HL-60/S4 (cell line): Measurements from ENCODE around the gene CXorf58.
"Not testable (repeated sequence)": the region's sequence is repeated elsewhere in the genome, so short reads cannot be mapped to it uniquely, and the experiment has no call there.

Source experiments
- in situ Hi-C: fragments of 300-500 bp; cut with MboI; formaldehyde crosslinking; loops from 2 replicates; pipeline ENCODE4 v1.14.3; 2022; ENCODE audit warnings: low sequenced_read_pairs

The CXorf58 gene

GRCh38 chrX:23907498-23908218 lies at the start of gene CXorf58, which contains the start of gene APOO:
TSS of gene CXorf58 (plus strand) at chrX:23908006. CDS start at chrX:23910303, 2,297 bp downstream.
TSS of gene APOO (minus strand) at chrX:23907938. CDS start at chrX:23907702, 236 bp downstream.
- in situ Hi-C loops = loop anchor here (10.0 kb wide), 2 partner anchors 123 to 213 kb away; partner anchors contain the start of gene SAT1

GRCh38 chrX:23859238-23859637 lies 48.6 kb upstream of the CXorf58 start:
- in situ Hi-C loops = not testable (repeated sequence)

- in situ Hi-C loops = no loop called here
These were observed 46.5 kb upstream of the CXorf58 start for GRCh38 chrX:23861215-23861896.

- in situ Hi-C loops = not testable (repeated sequence)
These were observed 45.9 kb upstream of the CXorf58 start for GRCh38 chrX:23861952-23862351.

- in situ Hi-C loops = no loop called here
These were observed 43.0 kb upstream of the CXorf58 start for GRCh38 chrX:23864742-23865326.

GRCh38 chrX:23870041-23870440 lies 37.8 kb upstream of the CXorf58 start:
- in situ Hi-C loops = no loop called here

GRCh38 chrX:23871905-23872546 lies 35.8 kb upstream of the CXorf58 start:
- in situ Hi-C loops = no loop called here

GRCh38 chrX:23879380-23880090 lies 28.3 kb upstream of the CXorf58 start:
- in situ Hi-C loops = no loop called here

GRCh38 chrX:23883737-23884354 lies 24.0 kb upstream of the CXorf58 start:
- in situ Hi-C loops = no loop called here

- in situ Hi-C loops = no loop called here
These were observed 23.3 kb upstream of the CXorf58 start for GRCh38 chrX:23884427-23885024.

- in situ Hi-C loops = no loop called here
These were observed 22.0 kb upstream of the CXorf58 start for GRCh38 chrX:23885803-23886202.

GRCh38 chrX:23887451-23887850 lies 20.4 kb upstream of the CXorf58 start:
- in situ Hi-C loops = no loop called here

GRCh38 chrX:23887918-23888317 lies 19.9 kb upstream of the CXorf58 start:
- in situ Hi-C loops = no loop called here

GRCh38 chrX:23888887-23889501 lies 18.8 kb upstream of the CXorf58 start:
- in situ Hi-C loops = no loop called here

- in situ Hi-C loops = no loop called here
These were observed 16.9 kb upstream of the CXorf58 start for GRCh38 chrX:23890933-23891332.

GRCh38 chrX:23894993-23895392 lies 12.8 kb upstream of the CXorf58 start:
- in situ Hi-C loops = not testable (repeated sequence)

- in situ Hi-C loops = not testable (repeated sequence)
These were observed 11.3 kb upstream of the CXorf58 start for GRCh38 chrX:23896539-23896938.

GRCh38 chrX:23896981-23897380 lies 10.8 kb upstream of the CXorf58 start:
- in situ Hi-C loops = no loop called here

GRCh38 chrX:23898412-23898959 lies 9.3 kb upstream of the CXorf58 start:
- in situ Hi-C loops = no loop called here
